Fibroblast of mammary gland (primary cell): ENCODE data around the gene PSMC3.

Experiments used
- DNase-seq: peaks from one replicate; pipeline ENCODE4 v3.0.0-alpha.2; 2010; ENCODE audit warnings: low read depth
- H3K4me3 ChIP-seq: 2 replicates; pipeline ENCODE4 v1.5.1; 2011; ENCODE audit warnings: low read depth, mild to moderate bottlenecking, low read length, moderate library complexity; ENCODE audit not compliant: control insufficient read depth
- TF ChIP-seq, protein P1 (sequence below): conservative IDR thresholded peaks from 2 replicates; pipeline ENCODE4 v1.5.1; 2011; ENCODE audit warnings: low read depth, low read length, inconsistent platforms; ENCODE audit not compliant: control insufficient read depth, insufficient read depth

The PSMC3 gene

DNA sequence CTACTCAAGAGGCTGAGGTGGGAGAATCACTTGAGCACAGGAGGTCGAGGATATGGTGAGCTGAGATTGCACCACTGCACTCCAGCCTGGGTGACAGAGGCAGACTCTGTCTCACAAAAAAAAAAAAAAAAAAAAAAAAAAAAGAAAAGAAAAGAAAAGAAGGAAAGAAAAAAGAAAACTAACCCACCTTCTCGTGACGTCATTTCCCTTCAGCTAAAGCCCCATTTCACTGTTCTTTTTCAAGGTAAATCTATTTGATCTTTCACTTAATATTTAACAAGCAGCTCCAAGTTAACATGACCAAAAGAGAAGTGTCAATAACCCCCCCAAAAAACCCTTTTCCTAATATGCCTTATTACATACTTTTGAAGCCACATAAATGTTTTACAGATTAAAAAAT, 17.6 kb upstream of the PSMC3 start:
- TF ChIP-seq, protein P1, sequence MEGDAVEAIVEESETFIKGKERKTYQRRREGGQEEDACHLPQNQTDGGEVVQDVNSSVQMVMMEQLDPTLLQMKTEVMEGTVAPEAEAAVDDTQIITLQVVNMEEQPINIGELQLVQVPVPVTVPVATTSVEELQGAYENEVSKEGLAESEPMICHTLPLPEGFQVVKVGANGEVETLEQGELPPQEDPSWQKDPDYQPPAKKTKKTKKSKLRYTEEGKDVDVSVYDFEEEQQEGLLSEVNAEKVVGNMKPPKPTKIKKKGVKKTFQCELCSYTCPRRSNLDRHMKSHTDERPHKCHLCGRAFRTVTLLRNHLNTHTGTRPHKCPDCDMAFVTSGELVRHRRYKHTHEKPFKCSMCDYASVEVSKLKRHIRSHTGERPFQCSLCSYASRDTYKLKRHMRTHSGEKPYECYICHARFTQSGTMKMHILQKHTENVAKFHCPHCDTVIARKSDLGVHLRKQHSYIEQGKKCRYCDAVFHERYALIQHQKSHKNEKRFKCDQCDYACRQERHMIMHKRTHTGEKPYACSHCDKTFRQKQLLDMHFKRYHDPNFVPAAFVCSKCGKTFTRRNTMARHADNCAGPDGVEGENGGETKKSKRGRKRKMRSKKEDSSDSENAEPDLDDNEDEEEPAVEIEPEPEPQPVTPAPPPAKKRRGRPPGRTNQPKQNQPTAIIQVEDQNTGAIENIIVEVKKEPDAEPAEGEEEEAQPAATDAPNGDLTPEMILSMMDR: no peak
- no peak for DNase-seq
- H3K4me3 ChIP-seq: no peak overlapping the region

DNA sequence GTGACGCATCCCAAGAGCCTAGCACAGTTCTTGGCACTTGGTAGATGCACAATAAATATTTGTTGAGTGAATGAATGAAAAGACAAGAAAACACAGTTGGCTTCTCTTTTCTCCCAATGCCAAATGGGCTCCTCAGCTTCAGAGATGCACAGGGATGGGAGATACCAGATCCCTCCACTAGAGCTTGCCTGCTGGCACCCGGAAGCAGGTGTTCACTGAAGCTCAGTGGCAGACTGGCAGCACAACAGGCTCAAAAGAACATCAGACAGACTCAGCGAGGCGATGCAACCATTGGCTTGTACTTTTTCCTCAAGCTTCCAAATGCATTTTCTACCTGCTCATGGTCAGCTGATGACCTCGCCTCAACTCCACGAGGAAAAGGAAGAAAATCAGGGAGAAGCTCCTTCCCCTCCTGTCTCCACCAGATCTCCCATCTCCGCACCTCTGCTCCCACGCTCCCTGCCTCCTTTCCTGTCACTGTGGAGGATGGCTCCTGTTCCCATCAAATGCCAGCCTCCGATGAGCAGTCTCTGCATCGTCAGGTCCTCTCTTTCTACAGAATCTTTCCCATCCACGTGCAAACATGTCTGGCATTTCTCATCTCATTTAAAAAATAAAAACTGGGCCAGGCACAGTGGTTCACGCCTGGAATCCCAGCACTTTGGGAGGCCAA, 16.9 kb upstream of the PSMC3 start:
- H3K4me3 ChIP-seq: no peak overlapping the region
- TF ChIP-seq, protein P1: no peak
- DNase-seq: no peak

DNA sequence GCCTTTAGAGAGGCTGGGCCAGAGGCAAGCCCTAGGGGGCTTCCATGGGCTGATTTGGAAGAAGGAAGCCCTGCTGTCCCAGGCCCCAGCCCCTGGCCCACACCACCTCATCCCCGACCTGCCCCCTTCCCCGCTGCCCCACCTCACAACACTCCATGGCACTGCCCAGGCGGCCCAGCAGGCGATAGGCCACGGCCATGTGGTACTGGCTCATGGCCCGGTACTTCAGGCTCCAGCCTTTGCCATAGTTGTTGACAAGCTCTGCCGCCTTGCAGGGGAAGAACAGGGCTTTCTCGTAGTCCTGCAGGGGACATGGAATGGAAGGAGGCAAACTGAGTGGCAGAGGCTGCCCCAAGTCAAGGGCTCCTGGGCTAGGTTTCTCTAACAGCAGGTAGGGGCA, 16.3 kb upstream of the PSMC3 start:
- no peak for DNase-seq
- TF ChIP-seq, protein P1: no peak
- H3K4me3 ChIP-seq: no peak overlapping the region

DNA sequence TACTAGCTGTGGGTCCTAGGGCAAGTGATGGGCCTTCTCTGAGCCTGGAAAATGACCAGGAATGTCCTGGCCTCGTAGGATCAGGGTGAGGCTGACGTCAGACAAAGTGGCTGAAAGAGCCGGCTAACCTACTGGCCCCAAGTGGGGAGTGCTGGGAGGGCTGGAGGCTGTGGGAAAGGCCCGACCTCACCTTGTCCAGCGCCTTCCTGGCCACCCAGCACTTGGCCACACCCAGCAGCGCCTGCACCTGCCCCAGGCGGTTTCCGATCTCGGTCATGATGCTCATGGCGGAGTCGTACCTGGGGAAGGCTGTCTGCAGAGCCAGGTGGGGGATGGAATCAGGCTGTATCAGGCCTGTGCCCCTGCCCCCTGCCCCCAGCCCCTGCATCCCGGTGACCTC, 15.2 kb upstream of the PSMC3 start:
- H3K4me3 ChIP-seq: no peak overlapping the region
- no peak for DNase-seq
- TF ChIP-seq, protein P1: no peak

DNA sequence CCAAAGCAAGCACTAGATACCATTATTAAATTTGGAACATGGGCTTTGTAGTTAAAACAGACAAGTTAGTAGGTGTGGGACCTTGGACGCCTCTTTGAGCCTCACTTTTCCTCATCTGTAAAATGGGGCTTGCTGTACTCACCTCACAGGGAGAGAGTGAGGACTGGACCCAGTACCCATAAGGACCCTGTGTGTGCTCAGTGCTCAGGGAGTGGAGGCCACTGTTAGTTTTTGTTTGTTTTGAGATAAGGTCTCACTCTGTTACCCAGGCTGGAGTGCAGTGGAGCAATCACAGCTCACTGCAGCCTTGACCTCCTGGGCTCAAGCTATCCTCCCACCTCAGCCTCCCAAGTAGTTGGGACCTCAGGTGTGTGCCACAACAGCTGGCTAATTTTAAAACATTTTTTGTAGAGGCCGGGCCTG, 13.8 kb upstream of the PSMC3 start:
- H3K4me3 ChIP-seq: no peak overlapping the region
- no peak for DNase-seq
- TF ChIP-seq, protein P1: no peak

DNA sequence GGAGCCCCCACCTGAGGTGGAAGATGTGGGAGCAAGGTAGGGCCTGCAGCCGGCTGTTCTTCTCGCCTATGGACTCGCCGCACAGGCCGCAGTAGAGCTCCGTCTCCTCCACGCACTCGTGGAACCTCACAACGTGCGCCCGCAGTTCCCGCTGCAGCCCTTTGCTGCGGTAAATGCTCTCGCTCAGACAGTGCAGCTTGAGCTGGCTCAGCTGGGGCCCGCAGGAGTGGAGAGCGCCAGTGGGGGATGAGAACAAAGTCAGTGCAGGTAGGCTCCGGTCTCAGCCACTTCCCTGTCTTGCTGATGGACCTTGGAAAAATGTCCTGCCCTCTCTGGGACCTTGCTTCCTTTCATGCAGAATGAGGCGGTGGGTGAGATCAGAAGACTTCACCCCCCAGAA, 12.5 kb upstream of the PSMC3 start:
- DNase-seq: no peak
- TF ChIP-seq, protein P1: no peak

More for the DNA sequence above, 12.5 kb upstream of the PSMC3 start:
- no peak overlapping the region for H3K4me3 ChIP-seq
